Osteocyte (in vitro differentiated cells): ENCODE measurements around the gene RAP1GAP. TPM values are rescaled to one million over a fixed set of nuclear protein-coding genes. Genes with fewer than 3 reads are reported as not detected.

Source experiments
- DNase-seq: peaks from one replicate; pipeline ENCODE4 v3.0.0; 2021; ENCODE audit warnings: mixed read lengths; ENCODE audit not compliant: unreplicated experiment; ENCODE audit errors: extremely low spot score
- H3K27ac Mint-ChIP-seq: one replicate; pipeline ENCODE4 v1.8.0; 2021; ENCODE audit warnings: mild to moderate bottlenecking, mixed read lengths; ENCODE audit not compliant: unreplicated experiment
- H3K27me3 Mint-ChIP-seq: one replicate; pipeline ENCODE4 v1.8.0; 2021; ENCODE audit warnings: mixed read lengths; ENCODE audit not compliant: unreplicated experiment
- H3K36me3 Mint-ChIP-seq: one replicate; pipeline ENCODE4 v1.8.0; 2021; ENCODE audit warnings: mixed read lengths; ENCODE audit not compliant: unreplicated experiment
- H3K4me1 Mint-ChIP-seq: one replicate; pipeline ENCODE4 v1.8.0; 2021; ENCODE audit warnings: mixed read lengths; ENCODE audit not compliant: unreplicated experiment
- H3K4me3 Mint-ChIP-seq: one replicate; pipeline ENCODE4 v1.8.0; 2021; ENCODE audit warnings: mild to moderate bottlenecking, moderate library complexity, mixed read lengths; ENCODE audit not compliant: unreplicated experiment
- H3K9me3 Mint-ChIP-seq: one replicate; pipeline ENCODE4 v1.8.0; 2021; ENCODE audit warnings: mixed read lengths; ENCODE audit not compliant: unreplicated experiment
- total RNA-seq: library from RNA; stranded (reverse); gene quantifications from 2 replicates; pipeline ENCODE4 v1.2.1, GENCODE V29; 2021
- TF ChIP-seq, protein P1 (sequence below): fragments of 200-600 bp; sonication (generic); IDR thresholded peaks from 2 replicates; pipeline ENCODE4 v1.5.0; 2021; ENCODE audit warnings: antibody characterized with exemption, mild to moderate bottlenecking, moderate library complexity

The RAP1GAP gene
- total RNA-seq, 1 donor from 2014 or later = 3.5 TPM

- Mint-ChIP-seq H3K4me1 (peaks cover 12% of the 10 kb centered on the region), H3K27me3 (peaks cover 20% of the 10 kb centered on the region), H3K36me3 (no peaks in the 10 kb centered on the region), H3K4me3 (no peak overlapping the region), H3K27ac (no peak overlapping the region), H3K9me3 (no peaks in the 10 kb centered on the region)
- DNase-seq = no peak
- TF ChIP-seq, protein P1, sequence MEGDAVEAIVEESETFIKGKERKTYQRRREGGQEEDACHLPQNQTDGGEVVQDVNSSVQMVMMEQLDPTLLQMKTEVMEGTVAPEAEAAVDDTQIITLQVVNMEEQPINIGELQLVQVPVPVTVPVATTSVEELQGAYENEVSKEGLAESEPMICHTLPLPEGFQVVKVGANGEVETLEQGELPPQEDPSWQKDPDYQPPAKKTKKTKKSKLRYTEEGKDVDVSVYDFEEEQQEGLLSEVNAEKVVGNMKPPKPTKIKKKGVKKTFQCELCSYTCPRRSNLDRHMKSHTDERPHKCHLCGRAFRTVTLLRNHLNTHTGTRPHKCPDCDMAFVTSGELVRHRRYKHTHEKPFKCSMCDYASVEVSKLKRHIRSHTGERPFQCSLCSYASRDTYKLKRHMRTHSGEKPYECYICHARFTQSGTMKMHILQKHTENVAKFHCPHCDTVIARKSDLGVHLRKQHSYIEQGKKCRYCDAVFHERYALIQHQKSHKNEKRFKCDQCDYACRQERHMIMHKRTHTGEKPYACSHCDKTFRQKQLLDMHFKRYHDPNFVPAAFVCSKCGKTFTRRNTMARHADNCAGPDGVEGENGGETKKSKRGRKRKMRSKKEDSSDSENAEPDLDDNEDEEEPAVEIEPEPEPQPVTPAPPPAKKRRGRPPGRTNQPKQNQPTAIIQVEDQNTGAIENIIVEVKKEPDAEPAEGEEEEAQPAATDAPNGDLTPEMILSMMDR = no peak
Measured at GRCh38 chr1:21665711-21666575, 3.2 kb downstream of the RAP1GAP start.

- Mint-ChIP-seq H3K27ac (no peak overlapping the region), H3K27me3 (peaks cover 20% of the 10 kb centered on the region), H3K4me3 (no peak overlapping the region), H3K4me1 (peaks cover 7% of the 10 kb centered on the region), H3K9me3 (no peaks in the 10 kb centered on the region), H3K36me3 (no peaks in the 10 kb centered on the region)
- TF ChIP-seq, protein P1 = no peak
- DNase-seq = no peak
Measured at GRCh38 chr1:21664806-21665588, 4.2 kb downstream of the RAP1GAP start.

DNA sequence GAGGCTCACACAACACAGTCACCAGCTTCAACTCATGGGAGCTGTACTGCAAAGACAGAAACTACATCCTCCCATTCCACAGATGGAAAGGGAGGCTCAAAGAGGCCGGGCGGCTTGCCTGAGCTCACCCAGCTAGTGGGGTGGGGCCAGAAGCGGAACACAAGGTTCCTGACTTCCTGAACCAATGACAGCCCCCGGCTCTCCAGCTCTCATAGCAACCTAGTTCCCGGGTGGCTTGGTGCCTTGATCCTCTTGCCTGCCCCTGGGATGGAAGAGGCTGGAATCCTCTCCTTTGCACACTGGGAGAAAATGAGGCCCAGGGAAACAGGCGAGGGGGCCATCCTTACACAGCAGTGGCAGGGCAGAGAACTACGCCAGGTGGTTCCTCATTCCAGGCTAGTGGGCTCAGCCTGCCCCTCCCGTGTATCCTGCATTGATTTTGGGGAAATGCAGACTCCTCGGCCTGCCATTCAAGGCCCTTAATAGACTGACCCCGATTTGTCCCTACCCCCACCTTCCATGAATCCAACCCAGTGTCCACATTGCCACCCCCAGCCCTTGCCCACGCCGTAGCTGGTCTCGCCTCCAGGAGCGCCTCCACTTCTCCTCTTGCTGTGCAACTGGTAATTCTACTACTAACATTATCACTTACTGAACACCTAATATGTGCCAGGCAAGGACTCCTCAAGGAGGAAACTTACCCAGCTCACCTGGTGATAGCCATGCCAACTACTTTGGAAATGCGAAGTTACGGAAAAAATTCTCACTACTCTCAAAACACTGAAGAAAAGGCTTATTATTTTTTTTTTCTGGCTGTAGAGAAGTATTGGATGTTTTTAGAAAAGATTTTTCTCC, 5.0 kb downstream of the RAP1GAP start:
- no peak overlapping the region for H3K27ac Mint-ChIP-seq
- no peak overlapping the region for H3K4me3 Mint-ChIP-seq
- H3K36me3 Mint-ChIP-seq = no peaks in the 10 kb centered on the region
- H3K4me1 Mint-ChIP-seq = peaks cover 3% of the 10 kb centered on the region
- DNase-seq = no peak
- no peaks in the 10 kb centered on the region for H3K9me3 Mint-ChIP-seq
- TF ChIP-seq, protein P1 = no peak
- H3K27me3 Mint-ChIP-seq = peaks cover 24% of the 10 kb centered on the region

DNA sequence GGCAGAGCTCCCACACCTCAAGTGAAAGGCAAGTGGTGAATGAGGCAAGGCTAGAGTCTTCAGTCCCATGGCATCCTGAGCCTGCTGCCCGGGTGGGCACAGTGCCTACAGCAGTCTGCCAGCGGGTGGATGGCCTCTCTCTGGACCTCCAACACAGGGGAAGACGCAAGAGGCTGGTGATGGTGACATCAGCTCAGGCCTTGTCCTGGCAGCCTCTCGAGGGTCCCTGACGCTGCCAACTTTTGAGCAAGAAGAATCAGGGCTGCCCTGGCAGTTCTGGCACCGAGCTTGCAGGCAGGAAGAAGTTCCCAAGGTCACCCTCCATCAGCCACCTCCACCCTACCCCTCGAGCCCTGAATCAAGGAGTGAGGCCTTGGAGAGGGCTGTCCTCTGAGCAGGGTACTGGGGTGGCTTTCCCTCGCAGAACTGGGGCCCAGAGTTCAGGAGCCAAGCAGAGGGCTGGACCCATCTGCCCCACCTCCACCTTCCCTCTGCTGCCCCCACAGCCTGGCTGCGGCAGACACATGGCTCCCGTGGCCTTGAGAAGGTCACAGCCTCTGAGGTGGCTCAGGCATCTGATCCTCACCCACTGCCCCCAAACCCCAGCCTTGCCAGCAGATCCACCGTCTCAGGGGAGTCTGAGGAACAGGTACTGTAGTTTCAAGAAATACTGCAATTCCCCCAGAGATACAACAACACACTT, 5.8 kb downstream of the RAP1GAP start:
- peaks cover 24% of the 10 kb centered on the region for H3K27me3 Mint-ChIP-seq
- H3K9me3 Mint-ChIP-seq = no peaks in the 10 kb centered on the region
- TF ChIP-seq, protein P1 = no peak
- no peak for DNase-seq
- no peak overlapping the region for H3K27ac Mint-ChIP-seq
- H3K36me3 Mint-ChIP-seq = no peaks in the 10 kb centered on the region
- H3K4me1 Mint-ChIP-seq = peaks cover 3% of the 10 kb centered on the region
- no peak overlapping the region for H3K4me3 Mint-ChIP-seq
